Measurements from ENCODE around the gene STPG2.
"Not testable (repeated sequence)": the region's sequence is repeated elsewhere in the genome, so short reads cannot be mapped to it uniquely, and the experiment has no call there.

The STPG2 gene

DNA sequence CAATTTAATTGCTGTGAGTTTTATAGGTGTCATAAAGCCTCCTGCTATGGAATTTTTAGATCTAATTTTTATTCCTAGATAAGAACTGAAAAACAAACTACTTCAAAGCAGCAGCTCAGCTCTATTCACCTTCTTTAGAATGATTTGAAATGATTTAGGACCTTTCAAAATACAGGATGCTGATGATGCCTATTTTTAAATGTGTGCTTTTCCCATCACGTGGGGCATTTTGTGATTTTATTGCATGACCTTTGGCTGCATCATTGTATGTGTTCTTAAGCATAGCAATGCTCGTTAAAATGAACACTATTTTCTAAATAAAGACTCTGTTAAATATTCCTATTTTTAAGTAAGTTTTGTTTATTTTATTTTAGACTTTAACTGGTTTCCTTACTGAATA, 537.3 kb downstream of the STPG2 start:
- FAIRE-seq = no peak

DNA sequence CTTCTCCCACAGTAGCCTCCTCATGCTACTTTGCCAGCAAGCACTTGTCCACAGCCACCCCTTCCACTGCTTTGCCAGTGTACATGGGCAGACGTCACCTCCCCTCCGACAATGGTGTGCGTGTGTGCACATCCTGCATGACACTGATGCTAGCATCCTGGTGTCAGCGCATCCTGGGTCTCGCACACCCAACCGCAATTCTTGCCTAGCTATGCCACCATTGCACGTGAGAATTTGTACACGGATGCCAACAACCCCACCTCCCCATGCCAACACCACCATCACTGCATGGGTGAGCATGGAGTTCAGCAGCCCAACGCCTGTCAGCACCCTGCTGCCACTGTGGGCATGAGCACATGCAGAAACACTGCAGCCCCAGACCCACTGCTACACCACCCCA, 550.0 kb downstream of the STPG2 start:
- no peak for FAIRE-seq

GRCh38 chr4:97590266-97590665, 553.0 kb downstream of the STPG2 start:
- no peak for FAIRE-seq

GRCh38 chr4:97589481-97590196, 553.6 kb downstream of the STPG2 start:
- no peak for FAIRE-seq

DNA sequence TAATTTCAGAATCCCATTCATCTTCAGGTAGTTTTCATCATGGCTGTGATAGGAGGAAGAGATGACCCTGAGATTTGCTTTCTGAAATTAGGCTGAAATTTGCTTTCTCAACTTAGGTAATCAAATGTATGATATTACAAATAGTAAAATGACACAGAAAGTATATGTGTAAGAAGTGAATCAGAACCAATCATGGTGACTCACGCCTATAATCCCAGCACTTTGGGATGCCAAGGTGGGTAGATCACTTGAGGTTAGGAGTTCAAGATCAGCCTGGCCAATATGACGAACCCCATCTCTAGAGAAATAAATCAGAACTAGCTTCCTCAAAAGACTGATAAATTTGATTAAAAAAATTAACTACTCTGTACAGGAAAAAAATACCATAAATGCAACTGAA, 555.4 kb downstream of the STPG2 start:
- no peak for FAIRE-seq

GRCh38 chr4:97585274-97585673, 558.0 kb downstream of the STPG2 start:
- no peak for FAIRE-seq

GRCh38 chr4:97582890-97583289, 560.4 kb downstream of the STPG2 start:
- FAIRE-seq = no peak

DNA sequence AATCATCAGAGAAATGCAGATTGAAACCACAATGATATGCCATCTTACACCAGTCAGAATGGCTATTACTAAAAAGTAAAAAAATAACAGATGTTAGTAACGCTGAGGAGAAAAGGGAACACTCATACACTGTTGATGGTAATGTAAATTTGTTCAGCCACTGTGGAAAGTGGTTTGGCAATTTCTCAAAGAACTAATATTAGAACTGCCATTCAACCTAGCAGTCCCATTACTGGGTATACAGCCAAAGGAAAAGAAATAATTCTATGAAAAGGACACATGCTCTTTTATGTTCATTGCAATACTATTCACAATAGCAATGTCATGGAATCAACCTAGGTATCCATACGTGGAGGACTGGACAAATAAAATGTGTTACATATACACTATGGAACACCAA, 566.3 kb downstream of the STPG2 start:
- no peak for FAIRE-seq

GRCh38 chr4:97560009-97560408, 583.3 kb downstream of the STPG2 start:
- no peak for FAIRE-seq

GRCh38 chr4:97558204-97558778, 585.0 kb downstream of the STPG2 start:
- FAIRE-seq = no peak

GRCh38 chr4:97550637-97551036, 592.6 kb downstream of the STPG2 start:
- not testable (repeated sequence) for FAIRE-seq

DNA sequence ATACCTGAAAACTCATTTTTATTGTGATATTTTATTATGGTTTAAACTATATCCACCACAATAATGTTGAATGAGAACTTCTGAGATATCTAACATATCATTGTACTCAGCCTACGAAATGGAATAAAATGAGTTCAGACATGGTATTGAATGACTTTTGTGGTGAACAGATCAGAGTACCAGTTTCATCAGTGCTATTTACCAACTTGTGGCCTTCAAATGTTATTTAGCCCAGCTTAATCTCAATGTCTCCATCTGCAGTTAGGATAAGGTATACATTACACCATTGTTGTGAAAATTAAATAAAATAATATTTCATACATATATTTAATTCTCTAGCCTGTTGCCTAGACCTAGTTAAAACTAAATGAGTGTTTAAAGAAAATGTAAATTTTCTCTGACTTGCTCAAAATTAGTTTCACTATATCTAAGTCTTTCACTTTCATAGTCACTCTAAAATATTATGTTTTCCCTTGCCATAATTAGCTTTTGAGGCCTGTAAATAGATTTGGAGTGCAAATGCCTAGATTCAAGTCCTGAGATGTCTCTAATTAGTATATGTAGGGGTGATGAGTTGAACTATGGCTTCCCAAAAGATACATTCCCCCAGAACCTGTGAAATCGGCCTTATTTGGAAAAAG, 594.2 kb downstream of the STPG2 start:
- FAIRE-seq = no peak

GRCh38 chr4:97548186-97548585, 595.1 kb downstream of the STPG2 start:
- no peak for FAIRE-seq

DNA sequence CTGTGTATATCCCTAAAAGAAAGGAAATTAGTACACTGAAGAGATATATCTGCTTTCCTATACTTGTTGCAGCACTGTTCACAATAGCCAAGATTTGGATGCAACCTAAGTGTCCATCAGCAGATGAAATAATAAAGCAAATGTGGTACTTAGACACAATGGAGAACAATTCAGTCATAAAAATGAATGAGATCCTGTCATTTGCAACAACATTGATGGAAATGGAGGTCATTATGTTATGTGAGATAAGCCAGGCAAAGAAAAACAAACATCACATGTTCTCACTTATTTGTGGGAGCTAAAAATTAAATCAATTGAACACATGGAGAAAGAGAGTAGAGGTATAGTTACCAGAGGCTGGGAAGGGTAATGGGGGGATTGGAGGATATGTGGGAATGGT, 611.9 kb downstream of the STPG2 start:
- no peak for FAIRE-seq

DNA sequence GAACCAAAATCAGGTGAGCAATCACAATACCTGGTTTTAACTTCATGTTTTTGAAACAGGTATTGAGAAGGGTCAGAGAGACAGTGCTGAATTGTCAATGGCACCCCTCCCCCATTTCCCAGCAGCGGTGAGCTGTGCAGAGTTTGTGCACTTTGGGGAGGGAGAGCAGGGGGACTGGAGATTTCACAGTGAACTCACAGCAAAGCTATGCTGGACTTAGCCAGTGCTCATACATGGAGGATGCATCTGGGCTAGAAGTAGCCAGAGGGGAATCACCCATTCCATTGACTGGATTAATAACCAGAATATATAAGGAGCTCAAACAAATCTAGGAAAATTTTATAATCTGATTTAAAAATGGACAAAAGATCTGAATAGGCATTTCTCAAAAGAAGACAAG, 612.6 kb downstream of the STPG2 start:
- FAIRE-seq = no peak

DNA sequence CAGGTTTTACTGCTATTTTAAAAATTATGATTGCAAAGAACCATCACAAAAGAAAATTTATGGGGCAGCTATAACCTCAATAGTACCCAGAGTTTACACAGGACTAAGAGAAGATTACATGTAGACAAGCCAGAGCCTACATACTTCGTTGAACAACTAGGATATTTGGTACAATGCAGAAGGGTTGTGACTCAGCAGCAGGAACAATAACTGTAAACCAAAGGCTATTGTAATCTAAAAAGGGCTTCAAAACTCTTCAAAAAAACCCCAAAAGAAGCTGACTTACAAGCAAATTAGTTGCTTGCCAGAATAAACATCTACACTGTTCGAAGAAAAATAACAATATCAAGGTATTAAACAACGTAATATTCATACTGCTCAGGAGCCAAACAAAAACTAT, 618.0 kb downstream of the STPG2 start:
- FAIRE-seq = no peak

- FAIRE-seq = no peak
Measured at GRCh38 chr4:97517939-97518338, 625.3 kb downstream of the STPG2 start.

- no peak for FAIRE-seq
Measured at GRCh38 chr4:97513917-97514316, 629.4 kb downstream of the STPG2 start.
